Psoas muscle (tissue), 8 donors: ENCODE measurements around the gene VPS41. TPM values are rescaled to one million over a fixed set of nuclear protein-coding genes. Genes with fewer than 3 reads are reported as not detected.

Source experiments
- ATAC-seq, 4 donors: fragments of 200-7000 bp; cut with Tn5 transposase; one replicate each; pipeline ENCODE4 v1.9.1; 2020; ENCODE audit warnings: moderate library complexity in 3 of 4, mild to moderate bottlenecking in 2 of 4
- DNase-seq, 2 donors: peaks; one replicate each; pipeline ENCODE4 v3.0.0-alpha.2; 2020
- H3K27ac ChIP-seq: fragments of 200-600 bp; one replicate; pipeline ENCODE4 v1.8.0; 2022
- H3K27me3 ChIP-seq, 3 donors: fragments of 200-600 bp in 1 of 3; one replicate each; pipeline versions ENCODE4 v1.6.1 to v1.8.0; 2013 to 2022; ENCODE audit warnings: low read length in 2 of 3, mild to moderate bottlenecking in 2 of 3, moderate library complexity in 1 of 3; ENCODE audit not compliant: insufficient read depth in 3 of 3
- H3K36me3 ChIP-seq, 2 donors: fragments of 200-600 bp in 1 of 2; one replicate each; pipeline versions ENCODE4 v1.6.1 to v1.8.0; 2013 to 2022; ENCODE audit warnings: low read depth in 1 of 2, mild to moderate bottlenecking in 1 of 2, moderate library complexity in 1 of 2; ENCODE audit not compliant: insufficient read depth in 1 of 2
- H3K4me1 ChIP-seq: fragments of 200-600 bp; one replicate; pipeline ENCODE4 v1.8.0; 2022
- H3K4me3 ChIP-seq: fragments of 200-600 bp; one replicate; pipeline ENCODE4 v1.8.0; 2022; ENCODE audit warnings: mild to moderate bottlenecking
- H3K9me3 ChIP-seq: fragments of 200-600 bp; one replicate; pipeline ENCODE4 v1.8.0; 2022
- WGBS, 3 donors: extraction: QIAGEN DNeasy Blood & Tissue Kit; methylation state at CpG; one replicate each; pipeline versions ENCODE4 v1.1.6 to v1.1.7; 2013; 5-methylcytosine and 5-hydroxymethylcytosine counted together
- intact Hi-C, 2 donors: fragments of 100-400 bp; cut with DNase I; formaldehyde crosslinking; loops; one replicate each; pipeline versions ENCODE4 v1.11.0 to v1.14.2; 2022
- polyA plus RNA-seq, 3 donors: library from polyadenylated mRNA; stranded (reverse); fragments of 200-250 nt; gene quantifications; one replicate each; pipeline ENCODE4 v1.2.3, GENCODE V29; 2013
- total RNA-seq, 4 donors: library from RNA; stranded (reverse); fragmentation: NEBNext Ultra II Directional in 2 of 4; extraction: Animal tissue kit (Norgen Biotek cat#: 25700) in 2 of 4; gene quantifications; one replicate each; pipeline versions ENCODE4 v1.2.1 to v1.2.4, GENCODE V29; 2021 to 2023
- TF ChIP-seq, protein P1 (sequence below): fragments of 200-600 bp; IDR thresholded peaks from one replicate; pipeline ENCODE4 v1.8.0; 2022; ENCODE audit warnings: antibody characterized with exemption
- donor health status: healthy with polysubstance abuse.
- donor health status: DM: no; HTN: no; CAD: no; lungs with moderate emphysema.
- donor health status: Bipolar disorder and iron deficiency.
- donor health status: healthy.
- donor health status: DM: yes; HTN: yes; CAD: no.
- donor health status: DM: no; HTN: no; CAD: no.
- donor health status: DM: no; HTN: no; CAD: no.
- donor health status: DM: yes; HTN: yes; CAD: no.

The VPS41 gene
- total and polyA plus RNA-seq, 7 donors = 4.6 to 28.3 (median 13.8) TPM

DNA sequence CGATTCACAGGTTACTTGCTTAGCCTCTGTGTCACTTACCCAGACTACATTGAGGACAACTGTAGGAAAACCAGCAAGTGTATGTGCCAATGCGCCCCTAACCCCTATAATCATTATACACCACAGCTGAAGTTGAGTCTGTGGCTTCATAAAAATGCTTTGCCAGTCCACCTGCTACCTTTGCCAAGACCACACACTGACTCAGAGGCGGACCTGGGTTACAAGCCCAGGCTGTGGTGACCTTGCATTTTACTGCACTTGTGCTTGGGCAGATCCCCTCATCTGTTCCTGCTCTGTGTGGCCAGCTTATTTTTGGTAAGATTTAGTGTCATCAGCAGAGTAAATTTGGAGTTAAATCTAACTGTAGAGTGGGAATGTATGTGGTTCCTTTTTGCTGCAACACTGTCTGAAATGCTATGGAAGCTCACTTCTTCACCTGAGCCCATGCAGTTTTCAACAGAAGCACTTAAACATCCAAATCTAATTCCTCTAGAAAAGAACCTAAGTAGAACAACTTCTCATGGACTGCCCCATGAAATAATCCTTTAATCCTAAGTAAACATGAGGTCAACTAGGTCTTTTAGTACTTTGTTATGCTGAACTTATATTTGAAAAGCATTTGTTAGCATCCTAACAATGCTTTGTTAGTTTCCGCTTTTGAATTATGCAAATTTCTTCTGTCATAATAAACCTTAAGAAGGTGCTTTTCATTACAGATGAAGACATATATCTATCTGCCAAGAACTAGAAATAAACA is 181.6 kb downstream of the VPS41 start:
- Histone ChIP-seq H3K27ac (no peak overlapping the region), H3K4me3 (no peak overlapping the region), H3K36me3 (peaks cover 0 to 42% of the 10 kb centered on the region in 2 donors), H3K9me3 (no peaks in the 10 kb centered on the region), H3K4me1 (no peaks in the 10 kb centered on the region), H3K27me3 (no peaks in the 10 kb centered on the region)
- WGBS, 3 donors = 86 to 93% (median 90%) methylated on average over 4 of the region's 4 CpGs
- DNase-seq (no peak), ATAC-seq (no peak)
- intact Hi-C loops = no loop called here
- TF ChIP-seq, protein P1, sequence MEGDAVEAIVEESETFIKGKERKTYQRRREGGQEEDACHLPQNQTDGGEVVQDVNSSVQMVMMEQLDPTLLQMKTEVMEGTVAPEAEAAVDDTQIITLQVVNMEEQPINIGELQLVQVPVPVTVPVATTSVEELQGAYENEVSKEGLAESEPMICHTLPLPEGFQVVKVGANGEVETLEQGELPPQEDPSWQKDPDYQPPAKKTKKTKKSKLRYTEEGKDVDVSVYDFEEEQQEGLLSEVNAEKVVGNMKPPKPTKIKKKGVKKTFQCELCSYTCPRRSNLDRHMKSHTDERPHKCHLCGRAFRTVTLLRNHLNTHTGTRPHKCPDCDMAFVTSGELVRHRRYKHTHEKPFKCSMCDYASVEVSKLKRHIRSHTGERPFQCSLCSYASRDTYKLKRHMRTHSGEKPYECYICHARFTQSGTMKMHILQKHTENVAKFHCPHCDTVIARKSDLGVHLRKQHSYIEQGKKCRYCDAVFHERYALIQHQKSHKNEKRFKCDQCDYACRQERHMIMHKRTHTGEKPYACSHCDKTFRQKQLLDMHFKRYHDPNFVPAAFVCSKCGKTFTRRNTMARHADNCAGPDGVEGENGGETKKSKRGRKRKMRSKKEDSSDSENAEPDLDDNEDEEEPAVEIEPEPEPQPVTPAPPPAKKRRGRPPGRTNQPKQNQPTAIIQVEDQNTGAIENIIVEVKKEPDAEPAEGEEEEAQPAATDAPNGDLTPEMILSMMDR = no peak

DNA sequence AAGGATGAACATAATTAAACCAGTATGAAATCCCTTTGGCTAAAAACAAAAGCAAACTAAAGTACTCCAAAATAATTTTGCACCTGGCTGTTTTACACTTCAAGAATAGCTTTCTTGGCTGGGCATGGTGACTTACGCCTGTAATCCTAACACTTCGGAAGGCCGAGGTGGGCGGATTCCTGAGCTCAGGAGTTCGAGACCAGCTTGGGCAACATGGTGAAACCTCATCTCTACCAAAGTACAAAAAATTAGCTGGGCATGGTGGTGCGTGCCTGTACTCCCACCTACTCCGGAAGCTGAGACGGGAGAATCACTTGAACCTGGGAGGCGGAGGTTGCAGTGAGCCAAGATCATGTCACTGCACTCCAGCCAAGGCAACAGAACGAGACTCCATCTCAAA is 185.7 kb downstream of the VPS41 start:
- ATAC-seq = no peak
- peaks cover 0 to 40% of the 10 kb centered on the region in 2 donors for H3K36me3 ChIP-seq

DNA sequence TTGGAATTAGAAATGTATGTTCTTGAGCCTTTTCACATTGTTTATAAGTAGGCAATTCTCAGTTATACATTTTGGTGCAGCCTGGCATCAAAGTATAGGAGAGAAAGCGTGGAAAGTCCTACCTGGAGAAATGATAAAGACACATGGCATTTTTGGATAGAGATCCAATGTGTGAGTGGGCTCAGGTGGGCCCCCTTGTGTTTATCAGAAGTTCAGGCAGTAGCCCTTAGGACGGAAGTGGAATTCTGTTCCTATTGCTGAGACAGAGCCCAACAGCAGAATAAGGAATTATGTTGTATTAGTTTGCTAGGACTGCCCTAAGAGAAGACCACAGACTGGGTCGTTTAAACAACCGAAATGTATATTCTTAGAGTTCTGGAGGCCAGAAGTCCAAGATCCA is 192.6 kb downstream of the VPS41 start:
- TF ChIP-seq, protein P1 = no peak
- DNase-seq (no peak), ATAC-seq (no peak)
- Histone ChIP-seq H3K4me1 (no peaks in the 10 kb centered on the region), H3K27me3 (no peaks in the 10 kb centered on the region), H3K9me3 (no peaks in the 10 kb centered on the region), H3K27ac (no peak overlapping the region), H3K36me3 (no peaks in the 10 kb centered on the region), H3K4me3 (no peak overlapping the region)
- intact Hi-C loops = no loop called here
- WGBS, 3 donors = 88 to 95% (median 95%) methylated on average over 4 of the region's 4 CpGs

More for the DNA sequence above, 185.7 kb downstream of the VPS41 start:
- no peak overlapping the region for H3K4me3 ChIP-seq
- intact Hi-C loops = no loop called here
- WGBS, 3 donors = 90 to 97% (median 96%) methylated on average over 10 of the region's 10 CpGs
- no peaks in the 10 kb centered on the region for H3K9me3 ChIP-seq
- DNase-seq = no peak
- no peak overlapping the region for H3K27ac ChIP-seq
- TF ChIP-seq, protein P1 = no peak
- no peaks in the 10 kb centered on the region for H3K4me1 ChIP-seq
- no peaks in the 10 kb centered on the region for H3K27me3 ChIP-seq

DNA sequence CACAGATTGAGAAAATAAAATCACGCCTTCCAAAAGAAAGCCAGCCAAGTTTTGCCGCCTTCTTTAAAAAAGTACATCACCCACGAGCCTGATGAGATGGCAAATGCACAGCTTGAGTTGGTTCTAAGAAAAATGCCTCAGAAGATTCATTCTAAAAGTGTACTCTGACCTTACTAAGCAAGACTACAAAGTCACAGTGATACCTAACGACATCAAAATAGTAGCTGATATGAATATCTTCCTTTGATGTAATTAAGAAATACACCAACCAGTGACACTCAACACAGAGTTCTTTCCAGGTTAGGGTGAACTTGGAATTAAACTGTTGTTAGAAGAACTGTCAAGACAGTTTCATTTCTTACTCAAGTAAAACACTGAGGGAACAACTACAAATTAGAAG is 199.9 kb downstream of the VPS41 start:
- intact Hi-C loops = no loop called here
- Histone ChIP-seq H3K4me1 (no peaks in the 10 kb centered on the region), H3K27ac (no peak overlapping the region), H3K4me3 (no peak overlapping the region), H3K27me3 (no peaks in the 10 kb centered on the region), H3K9me3 (no peaks in the 10 kb centered on the region), H3K36me3 (no peaks in the 10 kb centered on the region)
- TF ChIP-seq, protein P1 = no peak
- DNase-seq (no peak), ATAC-seq (no peak)
- 70 to 74% (median 73%) methylated on average over 4 of the region's 4 CpGs for WGBS, 3 donors

DNA sequence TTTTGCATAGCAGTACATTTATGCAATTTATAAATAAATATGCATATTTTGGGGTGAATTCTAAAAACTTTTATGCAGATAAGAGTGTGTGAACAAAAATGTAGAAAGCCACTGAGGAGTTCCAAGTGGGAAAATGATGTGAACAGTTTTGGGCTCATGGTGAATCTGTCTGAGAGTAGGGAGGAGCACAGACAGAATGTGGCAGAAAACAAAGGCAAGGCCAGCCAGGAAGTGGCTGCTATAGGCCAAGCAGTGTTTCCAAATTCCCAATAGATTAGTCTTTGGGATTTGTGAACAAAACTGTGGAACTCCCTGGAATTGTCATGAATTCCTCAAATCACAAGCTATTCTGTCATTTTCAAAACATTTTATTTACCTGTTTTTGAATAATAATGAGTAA is 204.2 kb downstream of the VPS41 start:
- no peak overlapping the region for H3K27ac ChIP-seq
- ATAC-seq (no peak), DNase-seq (no peak)
- H3K36me3 ChIP-seq = no peaks in the 10 kb centered on the region
- no peak overlapping the region for H3K4me3 ChIP-seq
- TF ChIP-seq, protein P1 = no peak
- no peaks in the 10 kb centered on the region for H3K4me1 ChIP-seq
- intact Hi-C loops = no loop called here
- H3K27me3 ChIP-seq = no peaks in the 10 kb centered on the region
- no peaks in the 10 kb centered on the region for H3K9me3 ChIP-seq
